ENCODE measurements around the gene SCFD2. TPM values are rescaled to one million over a fixed set of nuclear protein-coding genes. Genes with fewer than 3 reads are reported as not detected.

SCFD2 gene
- total RNA-seq, 1 experiment from 2014 or later: 7.4 TPM

DNA sequence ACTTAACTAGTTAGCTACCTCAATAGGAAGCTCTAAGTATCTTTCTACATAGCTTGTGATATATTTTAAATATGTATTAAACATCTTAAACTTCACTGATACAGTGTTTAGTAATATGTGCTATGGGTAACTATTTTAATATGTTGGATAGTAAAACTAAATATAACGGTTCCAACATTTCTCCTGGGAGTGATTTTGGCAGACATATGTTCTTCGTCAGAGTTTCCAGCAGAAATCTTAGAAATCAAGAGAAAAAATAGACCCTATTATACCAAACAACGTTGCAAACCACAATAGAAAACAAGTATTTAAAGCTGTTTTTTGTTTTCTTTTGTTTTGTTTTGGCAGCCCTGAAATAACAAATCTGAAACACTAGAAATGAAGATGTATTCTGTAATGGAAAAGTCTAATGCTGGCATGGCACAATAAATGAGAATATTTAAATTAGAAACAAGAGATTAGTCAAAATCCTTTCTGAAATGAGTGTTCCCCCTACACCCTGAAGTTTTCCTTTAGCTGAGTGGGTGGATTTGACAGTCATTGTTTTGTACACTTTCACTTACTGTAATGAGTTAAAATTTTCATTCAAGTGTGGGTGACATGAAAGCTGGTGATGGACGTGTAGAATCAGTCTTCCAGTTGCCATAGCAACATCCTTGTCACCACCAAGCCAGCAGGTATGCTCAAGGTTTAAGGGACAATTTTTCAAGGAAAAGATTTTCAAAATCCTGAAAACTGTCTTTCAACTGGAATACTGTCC lies 233.5 kb downstream of the SCFD2 start:
- Histone ChIP-seq H3K36me3 (ENCODE audit: control insufficient read depth, insufficient read depth, low read length) (no peaks in the 10 kb centered on the region), H3K4me1 (ENCODE audit: control insufficient read depth, insufficient read depth, low read length) (no peaks in the 10 kb centered on the region), H3K4me3 (ENCODE audit: low read depth in 2 of 2, low read length in 2 of 2) (no peak overlapping the region), H3K9me3 (ENCODE audit: control insufficient read depth, insufficient read depth, low read depth, low read length) (no peaks in the 10 kb centered on the region), H3K27me3 (ENCODE audit: control insufficient read depth, insufficient read depth, low read length) (no peaks in the 10 kb centered on the region), H3K27ac (ENCODE audit: low read length) (no peak overlapping the region)
- in situ Hi-C loops (cut with HindIII; ENCODE audit: low pct_unique_long_range_greater_than_20kb, low sequenced_read_pairs): no loop called here
- ChIA-PET CTCF (no interaction called here), POLR2A (no interaction called here)
- no TSS peak for BruUV-seq (replicated peaks)
- TF ChIP-seq, protein P1, sequence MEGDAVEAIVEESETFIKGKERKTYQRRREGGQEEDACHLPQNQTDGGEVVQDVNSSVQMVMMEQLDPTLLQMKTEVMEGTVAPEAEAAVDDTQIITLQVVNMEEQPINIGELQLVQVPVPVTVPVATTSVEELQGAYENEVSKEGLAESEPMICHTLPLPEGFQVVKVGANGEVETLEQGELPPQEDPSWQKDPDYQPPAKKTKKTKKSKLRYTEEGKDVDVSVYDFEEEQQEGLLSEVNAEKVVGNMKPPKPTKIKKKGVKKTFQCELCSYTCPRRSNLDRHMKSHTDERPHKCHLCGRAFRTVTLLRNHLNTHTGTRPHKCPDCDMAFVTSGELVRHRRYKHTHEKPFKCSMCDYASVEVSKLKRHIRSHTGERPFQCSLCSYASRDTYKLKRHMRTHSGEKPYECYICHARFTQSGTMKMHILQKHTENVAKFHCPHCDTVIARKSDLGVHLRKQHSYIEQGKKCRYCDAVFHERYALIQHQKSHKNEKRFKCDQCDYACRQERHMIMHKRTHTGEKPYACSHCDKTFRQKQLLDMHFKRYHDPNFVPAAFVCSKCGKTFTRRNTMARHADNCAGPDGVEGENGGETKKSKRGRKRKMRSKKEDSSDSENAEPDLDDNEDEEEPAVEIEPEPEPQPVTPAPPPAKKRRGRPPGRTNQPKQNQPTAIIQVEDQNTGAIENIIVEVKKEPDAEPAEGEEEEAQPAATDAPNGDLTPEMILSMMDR (IDR thresholded peaks at IDR 0.05): no peak
- TF ChIP-seq POLR2AphosphoS5 (IDR thresholded peaks at IDR 0.05; ENCODE audit: low read depth, low read length) (no peak), SIN3A (IDR thresholded peaks at IDR 0.05; ENCODE audit: borderline replicate concordance, insufficient read depth, low read depth, low read length) (no peak), TCF7L2 (IDR thresholded peaks at IDR 0.05; ENCODE audit: low read depth, low read length) (no peak)
- TF ChIP-seq, protein P2, sequence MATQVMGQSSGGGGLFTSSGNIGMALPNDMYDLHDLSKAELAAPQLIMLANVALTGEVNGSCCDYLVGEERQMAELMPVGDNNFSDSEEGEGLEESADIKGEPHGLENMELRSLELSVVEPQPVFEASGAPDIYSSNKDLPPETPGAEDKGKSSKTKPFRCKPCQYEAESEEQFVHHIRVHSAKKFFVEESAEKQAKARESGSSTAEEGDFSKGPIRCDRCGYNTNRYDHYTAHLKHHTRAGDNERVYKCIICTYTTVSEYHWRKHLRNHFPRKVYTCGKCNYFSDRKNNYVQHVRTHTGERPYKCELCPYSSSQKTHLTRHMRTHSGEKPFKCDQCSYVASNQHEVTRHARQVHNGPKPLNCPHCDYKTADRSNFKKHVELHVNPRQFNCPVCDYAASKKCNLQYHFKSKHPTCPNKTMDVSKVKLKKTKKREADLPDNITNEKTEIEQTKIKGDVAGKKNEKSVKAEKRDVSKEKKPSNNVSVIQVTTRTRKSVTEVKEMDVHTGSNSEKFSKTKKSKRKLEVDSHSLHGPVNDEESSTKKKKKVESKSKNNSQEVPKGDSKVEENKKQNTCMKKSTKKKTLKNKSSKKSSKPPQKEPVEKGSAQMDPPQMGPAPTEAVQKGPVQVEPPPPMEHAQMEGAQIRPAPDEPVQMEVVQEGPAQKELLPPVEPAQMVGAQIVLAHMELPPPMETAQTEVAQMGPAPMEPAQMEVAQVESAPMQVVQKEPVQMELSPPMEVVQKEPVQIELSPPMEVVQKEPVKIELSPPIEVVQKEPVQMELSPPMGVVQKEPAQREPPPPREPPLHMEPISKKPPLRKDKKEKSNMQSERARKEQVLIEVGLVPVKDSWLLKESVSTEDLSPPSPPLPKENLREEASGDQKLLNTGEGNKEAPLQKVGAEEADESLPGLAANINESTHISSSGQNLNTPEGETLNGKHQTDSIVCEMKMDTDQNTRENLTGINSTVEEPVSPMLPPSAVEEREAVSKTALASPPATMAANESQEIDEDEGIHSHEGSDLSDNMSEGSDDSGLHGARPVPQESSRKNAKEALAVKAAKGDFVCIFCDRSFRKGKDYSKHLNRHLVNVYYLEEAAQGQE (IDR thresholded peaks at IDR 0.05; ENCODE audit: insufficient read depth in 1 of 2, low read depth in 2 of 2, low read length in 1 of 2): no peak
- DNase-seq (ENCODE audit: low read depth, low spot score) (no peak), ATAC-seq (no peak)
- intact Hi-C loops (cut with micrococcal nuclease; ENCODE audit: unreplicated experiment): no loop called here

DNA sequence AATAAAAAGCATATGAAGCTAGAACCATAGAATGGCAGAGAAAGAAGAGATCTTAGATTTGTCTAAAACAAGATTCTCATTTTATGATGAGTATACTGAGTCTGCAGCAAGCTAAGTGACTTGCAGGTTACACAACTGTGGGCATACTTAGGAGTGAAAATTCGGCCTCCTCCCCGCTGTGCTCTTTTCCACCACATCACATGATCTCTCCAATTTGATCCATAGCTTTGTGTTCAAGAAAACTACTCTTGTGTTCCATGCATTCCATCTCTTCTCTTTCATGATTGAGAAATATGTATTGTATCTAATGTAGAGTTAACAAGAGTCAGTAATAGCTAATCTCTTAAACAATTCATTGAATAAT lies 234.3 kb downstream of the SCFD2 start:
- Histone ChIP-seq H3K36me3 (ENCODE audit: control insufficient read depth, insufficient read depth, low read length) (no peaks in the 10 kb centered on the region), H3K27ac (ENCODE audit: low read length) (no peak overlapping the region), H3K4me3 (ENCODE audit: low read depth in 2 of 2, low read length in 2 of 2) (no peak overlapping the region), H3K27me3 (ENCODE audit: control insufficient read depth, insufficient read depth, low read length) (no peaks in the 10 kb centered on the region), H3K9me3 (ENCODE audit: control insufficient read depth, insufficient read depth, low read depth, low read length) (no peaks in the 10 kb centered on the region), H3K4me1 (ENCODE audit: control insufficient read depth, insufficient read depth, low read length) (no peaks in the 10 kb centered on the region)
- POLR2A ChIA-PET: no interaction called here
- TF ChIP-seq TCF7L2 (IDR thresholded peaks at IDR 0.05; ENCODE audit: low read depth, low read length): no peak
- TF ChIP-seq, protein P1 (IDR thresholded peaks at IDR 0.05): no peak
- TF ChIP-seq POLR2AphosphoS5 (IDR thresholded peaks at IDR 0.05; ENCODE audit: low read depth, low read length): no peak
- TF ChIP-seq, protein P2 (IDR thresholded peaks at IDR 0.05; ENCODE audit: insufficient read depth in 1 of 2, low read depth in 2 of 2, low read length in 1 of 2): no peak
- TF ChIP-seq SIN3A (IDR thresholded peaks at IDR 0.05; ENCODE audit: borderline replicate concordance, insufficient read depth, low read depth, low read length): no peak
- intact Hi-C loops (cut with micrococcal nuclease; ENCODE audit: unreplicated experiment): no loop called here
- in situ Hi-C loops (cut with HindIII; ENCODE audit: low pct_unique_long_range_greater_than_20kb, low sequenced_read_pairs): no loop called here
- CTCF ChIA-PET: no interaction called here
- BruUV-seq (replicated peaks): no TSS peak
- no peak for ATAC-seq
- DNase-seq (ENCODE audit: low read depth, low spot score): no peak
